DOHH2 (cell line): Measurements from ENCODE around the gene NOX5.

Source experiments
- CTCF ChIP-seq: fragments of 200-600 bp; sonication (generic); IDR thresholded peaks from one replicate; pipeline ENCODE4 v1.5.1; 2014; ENCODE audit warnings: antibody characterized with exemption, mild to moderate bottlenecking, low read depth, low read length; ENCODE audit not compliant: poor library complexity, severe bottlenecking
- EZH2phosphoT487 ChIP-seq: fragments of 200-600 bp; sonication (generic); IDR thresholded peaks from 2 replicates; pipeline ENCODE4 v1.6.1; 2017; ENCODE audit warnings: borderline replicate concordance, mild to moderate bottlenecking, antibody characterized with exemption, low read length, moderate library complexity, mixed read lengths

- TF ChIP-seq EZH2phosphoT487 (no peak), CTCF (no peak)
Observed at GRCh38 chr15:68981941-68982340, 32.6 kb upstream of the NOX5 start.
